Measurements from ENCODE around the gene BID. TPM values are rescaled to one million over a fixed set of nuclear protein-coding genes. Genes with fewer than 3 reads are reported as not detected.

BID gene
- total RNA-seq, 3 donors from 2014 or later (not counting 1 experiment from before 2014, with no cell fraction given): 40.9 to 42.4 (median 42.3) TPM

GRCh38 chr22:17810570-17811116 is 36.4 kb upstream of the BID start:
- H3K4me3 Mint-ChIP-seq: no peak overlapping the region
- DNase-seq (no peak), ATAC-seq (no peak)
- H3K4me3 ChIP-seq (ENCODE audit: low read length): no peak overlapping the region
- no peaks in the 10 kb centered on the region for H3K9me3 ChIP-seq (ENCODE audit: control insufficient read depth, insufficient read depth, low read length)
- H3K27me3 ChIP-seq (ENCODE audit: control insufficient read depth, insufficient read depth, low read length): no peaks in the 10 kb centered on the region
- no peaks in the 10 kb centered on the region for H3K36me3 Mint-ChIP-seq
- 92% methylated on average over 12 of the region's 12 CpGs for WGBS (ENCODE audit: insufficient coverage)
- no peak overlapping the region for H3K27ac ChIP-seq (ENCODE audit: low read length)
- H3K27me3 Mint-ChIP-seq (ENCODE audit: low read depth in 2 of 2): no peaks in the 10 kb centered on the region
- H3K27ac Mint-ChIP-seq: no peak overlapping the region
- intact Hi-C loops (cut with micrococcal nuclease): no loop called here
- H3K9me3 Mint-ChIP-seq: no peaks in the 10 kb centered on the region
- no peaks in the 10 kb centered on the region for H3K4me1 Mint-ChIP-seq
- TF ChIP-seq, protein P1, sequence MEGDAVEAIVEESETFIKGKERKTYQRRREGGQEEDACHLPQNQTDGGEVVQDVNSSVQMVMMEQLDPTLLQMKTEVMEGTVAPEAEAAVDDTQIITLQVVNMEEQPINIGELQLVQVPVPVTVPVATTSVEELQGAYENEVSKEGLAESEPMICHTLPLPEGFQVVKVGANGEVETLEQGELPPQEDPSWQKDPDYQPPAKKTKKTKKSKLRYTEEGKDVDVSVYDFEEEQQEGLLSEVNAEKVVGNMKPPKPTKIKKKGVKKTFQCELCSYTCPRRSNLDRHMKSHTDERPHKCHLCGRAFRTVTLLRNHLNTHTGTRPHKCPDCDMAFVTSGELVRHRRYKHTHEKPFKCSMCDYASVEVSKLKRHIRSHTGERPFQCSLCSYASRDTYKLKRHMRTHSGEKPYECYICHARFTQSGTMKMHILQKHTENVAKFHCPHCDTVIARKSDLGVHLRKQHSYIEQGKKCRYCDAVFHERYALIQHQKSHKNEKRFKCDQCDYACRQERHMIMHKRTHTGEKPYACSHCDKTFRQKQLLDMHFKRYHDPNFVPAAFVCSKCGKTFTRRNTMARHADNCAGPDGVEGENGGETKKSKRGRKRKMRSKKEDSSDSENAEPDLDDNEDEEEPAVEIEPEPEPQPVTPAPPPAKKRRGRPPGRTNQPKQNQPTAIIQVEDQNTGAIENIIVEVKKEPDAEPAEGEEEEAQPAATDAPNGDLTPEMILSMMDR (IDR thresholded peaks at IDR 0.05): no peak
- H3K36me3 ChIP-seq (ENCODE audit: control insufficient read depth, insufficient read depth, low read length): peaks cover 34% of the 10 kb centered on the region
- no peaks in the 10 kb centered on the region for H3K4me1 ChIP-seq (ENCODE audit: control insufficient read depth, insufficient read depth, low read length)

DNA sequence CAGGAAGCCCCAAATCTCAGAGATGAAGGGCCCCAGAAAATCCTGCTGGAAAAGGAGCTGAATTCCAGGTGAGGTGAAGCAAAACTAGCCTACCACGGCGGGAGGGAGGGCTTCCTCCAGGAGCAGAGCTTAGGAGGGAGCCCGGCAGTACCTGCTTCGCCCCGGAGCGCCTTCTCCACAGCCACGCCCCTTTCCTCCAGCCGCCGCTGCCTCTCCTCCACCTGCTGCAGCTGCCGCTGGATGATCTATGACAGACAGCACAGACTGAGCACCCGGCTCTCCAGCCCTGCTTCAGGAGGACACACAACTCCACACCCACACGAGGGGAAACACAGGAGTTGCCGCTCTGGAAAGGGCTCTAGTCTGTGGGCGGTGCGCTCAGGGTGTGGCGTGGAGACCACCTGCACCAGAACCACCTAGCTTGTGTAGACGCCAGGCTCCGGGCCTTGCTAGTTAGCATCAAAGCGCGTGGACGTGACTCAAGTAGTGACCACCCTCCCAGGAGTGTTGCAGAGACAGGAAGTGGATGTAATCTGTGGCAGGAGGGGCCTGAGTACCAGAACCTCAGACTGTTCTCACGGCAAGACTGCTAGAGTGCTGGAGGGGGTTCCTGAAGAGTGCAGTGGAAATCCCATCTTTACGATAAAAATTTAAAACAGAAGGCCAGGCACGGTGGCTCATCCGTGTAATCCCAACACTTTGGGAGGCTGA is 34.6 kb upstream of the BID start:
- Mint-ChIP-seq H3K4me1 (no peaks in the 10 kb centered on the region), H3K4me3 (no peak overlapping the region), H3K9me3 (no peaks in the 10 kb centered on the region), H3K27me3 (ENCODE audit: low read depth in 2 of 2) (no peaks in the 10 kb centered on the region), H3K27ac (no peak overlapping the region), H3K36me3 (no peaks in the 10 kb centered on the region)
- Histone ChIP-seq H3K9me3 (ENCODE audit: control insufficient read depth, insufficient read depth, low read length) (no peaks in the 10 kb centered on the region), H3K4me1 (ENCODE audit: control insufficient read depth, insufficient read depth, low read length) (no peaks in the 10 kb centered on the region), H3K27ac (ENCODE audit: low read length) (no peak overlapping the region), H3K27me3 (ENCODE audit: control insufficient read depth, insufficient read depth, low read length) (no peaks in the 10 kb centered on the region), H3K36me3 (ENCODE audit: control insufficient read depth, insufficient read depth, low read length) (peaks cover 34% of the 10 kb centered on the region), H3K4me3 (ENCODE audit: low read length) (no peak overlapping the region)
- 88% methylated on average over 25 of the region's 25 CpGs for WGBS (ENCODE audit: insufficient coverage)
- TF ChIP-seq, protein P1 (IDR thresholded peaks at IDR 0.05): no peak
- ATAC-seq (no peak), DNase-seq (no peak)
- intact Hi-C loops (cut with micrococcal nuclease): no loop called here

- Mint-ChIP-seq H3K27ac (peak overlapping the region in 1 of 2 donors; percentile 8), H3K27me3 (ENCODE audit: low read depth in 2 of 2) (no peaks in the 10 kb centered on the region), H3K9me3 (no peaks in the 10 kb centered on the region), H3K36me3 (no peaks in the 10 kb centered on the region), H3K4me3 (no peak overlapping the region), H3K4me1 (no peaks in the 10 kb centered on the region)
- H3K27ac ChIP-seq (ENCODE audit: low read length): no peak overlapping the region
- H3K27me3 ChIP-seq (ENCODE audit: control insufficient read depth, insufficient read depth, low read length): no peaks in the 10 kb centered on the region
- peaks cover 34% of the 10 kb centered on the region for H3K36me3 ChIP-seq (ENCODE audit: control insufficient read depth, insufficient read depth, low read length)
- TF ChIP-seq, protein P1 (IDR thresholded peaks at IDR 0.05): no peak
- H3K4me3 ChIP-seq (ENCODE audit: low read length): no peak overlapping the region
- no peaks in the 10 kb centered on the region for H3K4me1 ChIP-seq (ENCODE audit: control insufficient read depth, insufficient read depth, low read length)
- ATAC-seq (no peak), DNase-seq (no peak)
- WGBS (ENCODE audit: insufficient coverage): 97% methylated on average over 16 of the region's 18 CpGs
- H3K9me3 ChIP-seq (ENCODE audit: control insufficient read depth, insufficient read depth, low read length): no peaks in the 10 kb centered on the region
- intact Hi-C loops (cut with micrococcal nuclease): no loop called here
These were observed 33.5 kb upstream of the BID start for GRCh38 chr22:17807578-17808410.
